Hematopoietic multipotent progenitor cell treated with erythropoietin and hydrocortisone succinate and interleukin-3 and kit ligand, for 15 days (in vitro differentiated cells): ENCODE data around the gene GSK3B.

Experiments
- DNase-seq: peaks from one replicate; pipeline ENCODE4 v3.0.0-alpha.2; 2015; ENCODE audit warnings: low spot score

Gene GSK3B

GRCh38 chr3:119776304-119776703 is 317.9 kb downstream of the GSK3B start:
- no peak for DNase-seq

- no peak for DNase-seq
Observed at GRCh38 chr3:119774444-119774843, 319.8 kb downstream of the GSK3B start.
